Hepatocyte (in vitro differentiated cells): Measurements from ENCODE around the gene CLTA. TPM values are rescaled to one million over a fixed set of nuclear protein-coding genes. Genes with fewer than 3 reads are reported as not detected.

ENCODE experiments used
- DNase-seq: peaks from one replicate; pipeline ENCODE4 v3.0.0-alpha.2; 2016; ENCODE audit warnings: low spot score
- H2AFZ ChIP-seq: fragments of 200-600 bp; sonication (generic); 2 replicates; pipeline ENCODE4 v1.6.0; 2016; ENCODE audit warnings: antibody characterized with exemption, mild to moderate bottlenecking
- H3K27ac ChIP-seq: fragments of 200-600 bp; sonication (generic); 2 replicates; pipeline ENCODE4 v1.5.1; 2016; ENCODE audit warnings: mild to moderate bottlenecking
- H3K27me3 ChIP-seq: fragments of 200-600 bp; sonication (generic); 2 replicates; pipeline ENCODE4 v1.6.1; 2016
- H3K36me3 ChIP-seq: fragments of 200-600 bp; sonication (generic); replicated peaks from 2 replicates; pipeline ENCODE4 v1.5.1; 2016; ENCODE audit warnings: low read depth; ENCODE audit not compliant: insufficient read depth
- H3K4me1 ChIP-seq: fragments of 200-600 bp; sonication (generic); 2 replicates; pipeline ENCODE4 v1.5.1; 2016; ENCODE audit warnings: mild to moderate bottlenecking, moderate library complexity; ENCODE audit not compliant: insufficient read depth
- H3K4me2 ChIP-seq: fragments of 200-600 bp; sonication (generic); 2 replicates; pipeline ENCODE4 v1.6.0; 2016
- H3K4me3 ChIP-seq: fragments of 200-600 bp; sonication (generic); 2 replicates; pipeline ENCODE4 v1.5.1; 2016; ENCODE audit warnings: mild to moderate bottlenecking
- H3K79me2 ChIP-seq: fragments of 200-600 bp; sonication (generic); 2 replicates; pipeline ENCODE4 v1.6.0; 2017; ENCODE audit warnings: mild to moderate bottlenecking
- H3K9me2 ChIP-seq: fragments of 200-600 bp; sonication (generic); replicated peaks from 2 replicates; pipeline ENCODE4 v1.6.0; 2017; ENCODE audit warnings: mild to moderate bottlenecking; ENCODE audit not compliant: insufficient read depth
- H3K9me3 ChIP-seq: fragments of 200-600 bp; sonication (generic); 2 replicates; pipeline ENCODE4 v1.5.1; 2016; ENCODE audit warnings: low read depth, mild to moderate bottlenecking
- H4K20me1 ChIP-seq: fragments of 200-600 bp; sonication (generic); 2 replicates; pipeline ENCODE4 v1.6.0; 2016; ENCODE audit warnings: mild to moderate bottlenecking; ENCODE audit not compliant: insufficient read depth, poor library complexity, severe bottlenecking
- EZH2 ChIP-seq: fragments of 200-600 bp; sonication (generic); IDR thresholded peaks from 2 replicates; pipeline ENCODE4 v1.6.1; 2016; ENCODE audit warnings: antibody characterized with exemption, mild to moderate bottlenecking, borderline replicate concordance
- EZH2phosphoT487 ChIP-seq: fragments of 200-600 bp; sonication (generic); IDR thresholded peaks from one replicate; pipeline ENCODE4 v1.6.1; 2018; ENCODE audit warnings: antibody characterized with exemption, mild to moderate bottlenecking, low read depth, moderate library complexity; ENCODE audit not compliant: unreplicated experiment, severe bottlenecking
- WGBS: methylation state at CpG from one replicate; pipeline ENCODE4 v1.1.6; 2016; ENCODE audit warnings: low lambda C conversion rate; ENCODE audit errors: missing lambda C conversion rate; 5-methylcytosine and 5-hydroxymethylcytosine counted together
- polyA plus RNA-seq: library from polyadenylated mRNA; unstranded; fragments of >200 nt; fragmentation: Nextera tagmentation; extraction: Ambion mirVana; gene quantifications from 2 replicates; pipeline ENCODE4 v1.2.1, GENCODE V29; 2016
- total RNA-seq: library from RNA; depleted of rRNA; stranded (reverse); fragments of >200 nt; gene quantifications from 2 replicates; pipeline ENCODE4 v1.2.3, GENCODE V29; 2014
- TF ChIP-seq, protein P1 (sequence below): fragments of 200-600 bp; sonication (generic); IDR thresholded peaks from 2 replicates; pipeline ENCODE4 v1.5.1; 2016; ENCODE audit warnings: antibody characterized with exemption, mild to moderate bottlenecking; ENCODE audit not compliant: poor library complexity

Gene CLTA
- total and polyA plus RNA-seq, 2 experiments from 2014 or later = 283 to 317 TPM

DNA sequence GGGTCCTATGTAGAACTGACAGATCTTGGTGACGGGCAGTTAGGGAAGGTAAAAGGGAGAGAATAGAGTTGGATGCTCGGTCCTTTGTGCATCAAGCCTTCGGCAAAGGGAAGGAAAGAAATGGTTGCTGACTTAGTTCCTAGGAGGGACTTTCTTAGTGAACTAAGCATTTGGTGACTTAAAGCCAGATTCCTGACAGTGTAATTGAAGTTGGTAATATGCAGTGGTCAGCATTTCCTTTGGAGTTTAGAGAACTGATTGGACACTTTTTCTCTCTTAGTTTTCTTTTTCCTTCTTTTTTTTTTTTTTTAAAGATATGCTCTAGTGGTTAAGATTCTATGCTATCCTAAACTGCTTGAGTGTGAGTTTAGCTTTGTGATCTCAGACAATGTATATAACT lies 2.3 kb downstream of the CLTA start:
- Histone ChIP-seq H2AFZ (no peak overlapping the region), H3K27ac (no peak overlapping the region), H3K36me3 (no peaks in the 10 kb centered on the region), H3K9me3 (no peaks in the 10 kb centered on the region), H3K79me2 (peaks cover 71% of the 10 kb centered on the region), H3K9me2 (no peaks in the 10 kb centered on the region), H3K4me3 (no peak overlapping the region), H3K4me1 (peaks cover 31% of the 10 kb centered on the region), H3K27me3 (no peaks in the 10 kb centered on the region), H4K20me1 (peaks cover 63% of the 10 kb centered on the region), H3K4me2 (peak overlapping the region; percentile 95)
- 85% methylated on average over 3 of the region's 3 CpGs for WGBS
- TF ChIP-seq EZH2 = no peak
- TF ChIP-seq EZH2phosphoT487 = no peak
- TF ChIP-seq, protein P1, sequence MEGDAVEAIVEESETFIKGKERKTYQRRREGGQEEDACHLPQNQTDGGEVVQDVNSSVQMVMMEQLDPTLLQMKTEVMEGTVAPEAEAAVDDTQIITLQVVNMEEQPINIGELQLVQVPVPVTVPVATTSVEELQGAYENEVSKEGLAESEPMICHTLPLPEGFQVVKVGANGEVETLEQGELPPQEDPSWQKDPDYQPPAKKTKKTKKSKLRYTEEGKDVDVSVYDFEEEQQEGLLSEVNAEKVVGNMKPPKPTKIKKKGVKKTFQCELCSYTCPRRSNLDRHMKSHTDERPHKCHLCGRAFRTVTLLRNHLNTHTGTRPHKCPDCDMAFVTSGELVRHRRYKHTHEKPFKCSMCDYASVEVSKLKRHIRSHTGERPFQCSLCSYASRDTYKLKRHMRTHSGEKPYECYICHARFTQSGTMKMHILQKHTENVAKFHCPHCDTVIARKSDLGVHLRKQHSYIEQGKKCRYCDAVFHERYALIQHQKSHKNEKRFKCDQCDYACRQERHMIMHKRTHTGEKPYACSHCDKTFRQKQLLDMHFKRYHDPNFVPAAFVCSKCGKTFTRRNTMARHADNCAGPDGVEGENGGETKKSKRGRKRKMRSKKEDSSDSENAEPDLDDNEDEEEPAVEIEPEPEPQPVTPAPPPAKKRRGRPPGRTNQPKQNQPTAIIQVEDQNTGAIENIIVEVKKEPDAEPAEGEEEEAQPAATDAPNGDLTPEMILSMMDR = no peak
- DNase-seq = no peak

DNA sequence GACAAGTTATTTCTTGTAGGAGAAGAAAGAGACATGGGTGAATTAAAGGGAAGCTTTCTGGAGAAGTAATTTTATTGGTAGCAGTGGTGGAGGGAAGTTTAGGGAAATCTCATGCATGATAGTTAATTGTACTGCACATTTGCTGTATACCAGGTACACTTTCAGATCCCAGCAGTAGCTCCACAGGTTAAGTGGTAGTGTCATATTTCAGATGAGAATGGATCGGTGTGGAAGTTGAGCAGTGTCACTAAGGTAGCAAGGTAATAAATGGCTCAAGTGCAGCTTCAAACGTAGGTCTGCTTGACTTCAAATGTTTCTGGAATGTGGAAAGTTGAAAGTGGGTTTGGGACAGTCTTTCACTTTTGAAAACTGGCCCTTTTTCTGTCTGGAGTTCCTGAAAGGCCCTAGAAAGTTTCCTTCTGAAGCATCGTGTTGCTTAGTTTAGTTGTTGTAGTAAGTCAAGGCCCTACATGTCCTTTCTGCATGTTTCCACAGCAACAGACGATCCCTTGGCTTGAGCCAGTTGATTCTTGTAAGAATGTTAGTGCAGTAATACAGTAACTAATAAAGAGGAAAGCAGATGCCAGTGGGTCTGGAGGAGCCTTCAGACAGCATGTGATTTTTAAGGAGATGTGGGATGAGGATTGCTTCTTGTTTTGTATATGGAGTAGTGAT lies 3.7 kb downstream of the CLTA start:
- Histone ChIP-seq H4K20me1 (peaks cover 63% of the 10 kb centered on the region), H3K4me3 (no peak overlapping the region), H3K4me2 (peak overlapping the region; percentile 95)

DNA sequence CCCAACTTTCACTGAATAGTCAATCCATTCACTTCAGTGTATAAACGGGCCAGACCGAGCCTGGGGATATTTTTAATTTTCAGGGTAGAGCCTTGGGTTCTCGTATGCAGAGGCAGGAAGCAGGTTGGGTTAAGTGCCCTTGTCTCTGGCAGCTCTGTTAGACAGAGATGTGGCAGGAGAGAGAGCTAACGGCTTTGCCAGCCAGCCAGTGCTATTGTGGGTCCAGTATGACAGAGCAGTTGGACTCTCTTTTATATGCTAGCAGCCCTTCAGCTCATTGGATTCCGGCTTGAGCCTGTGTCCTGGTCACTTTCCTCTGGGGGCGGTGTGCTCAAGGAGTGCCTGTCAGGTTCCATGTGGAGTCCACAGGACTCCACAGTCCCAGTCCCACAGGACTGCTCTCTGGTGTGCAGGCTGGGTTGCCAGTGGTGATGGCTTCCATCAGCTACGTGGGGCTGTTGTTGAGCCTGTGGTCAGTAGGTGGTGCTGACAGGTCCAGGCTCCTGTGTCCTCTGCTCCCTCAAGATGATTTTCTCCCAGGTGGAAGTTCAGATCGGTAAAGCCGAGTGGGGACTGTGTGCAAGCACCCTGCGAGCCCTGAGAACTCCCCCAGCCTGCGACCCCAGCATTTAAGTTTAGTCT lies 14.3 kb downstream of the CLTA start:
- Histone ChIP-seq H3K4me3 (no peak overlapping the region), H3K79me2 (peaks cover 92% of the 10 kb centered on the region), H2AFZ (no peak overlapping the region), H3K4me2 (no peak overlapping the region), H3K4me1 (peaks cover 7% of the 10 kb centered on the region), H4K20me1 (peaks cover 64% of the 10 kb centered on the region), H3K9me3 (no peaks in the 10 kb centered on the region), H3K9me2 (no peaks in the 10 kb centered on the region), H3K27ac (no peak overlapping the region), H3K36me3 (no peaks in the 10 kb centered on the region), H3K27me3 (no peaks in the 10 kb centered on the region)
- peak; percentile 39 for DNase-seq
- 79% methylated on average over 11 of the region's 11 CpGs for WGBS
- TF ChIP-seq, protein P1 = peak; percentile 22
- no peak for TF ChIP-seq EZH2

More for the DNA sequence above, 3.7 kb downstream of the CLTA start:
- WGBS = 33% methylated on average over 4 of the region's 4 CpGs
- no peak for DNase-seq
- Histone ChIP-seq H2AFZ (no peak overlapping the region), H3K79me2 (peaks cover 80% of the 10 kb centered on the region), H3K27me3 (no peaks in the 10 kb centered on the region), H3K36me3 (no peaks in the 10 kb centered on the region), H3K9me3 (no peaks in the 10 kb centered on the region), H3K27ac (peak overlapping the region; percentile 45), H3K9me2 (no peaks in the 10 kb centered on the region), H3K4me1 (peaks cover 31% of the 10 kb centered on the region)
- TF ChIP-seq EZH2 = no peak
- no peak for TF ChIP-seq EZH2phosphoT487
- TF ChIP-seq, protein P1 = no peak
